ENCODE results near the gene GPR15. TPM values are rescaled to one million over a fixed set of nuclear protein-coding genes. Genes with fewer than 3 reads are reported as not detected.

Gene GPR15
- total and polyA plus RNA-seq, 2 experiments from 2014 or later: not detected

DNA sequence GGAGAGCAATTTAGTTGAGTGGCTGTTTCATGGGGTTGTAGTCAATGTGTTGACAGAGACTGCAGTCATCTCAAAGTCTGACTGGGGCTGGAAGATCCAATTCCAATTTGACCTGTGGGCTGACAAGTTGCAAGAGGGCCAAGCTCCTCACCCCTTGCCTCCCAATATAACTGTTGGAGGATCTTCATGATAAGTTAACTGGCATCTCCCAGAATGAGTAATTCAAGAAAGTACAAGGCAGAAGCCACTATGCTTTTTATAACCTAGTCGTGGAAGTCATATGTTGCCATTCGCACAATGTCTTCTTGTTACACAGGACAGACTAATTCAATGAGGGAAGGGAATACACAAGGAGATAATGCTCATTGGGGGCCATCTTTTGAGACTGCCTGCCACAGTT lies 29.1 kb downstream of the GPR15 start (continued):
- no peak for TF ChIP-seq ZNF331 (CRISPR knock-in tag; IDR thresholded peaks at IDR 0.05; ENCODE audit: low read depth)
- no peak for TF ChIP-seq EZH2phosphoT487 (IDR thresholded peaks at IDR 0.05; ENCODE audit: unreplicated experiment)

GRCh38 chr3:98561727-98562521 lies 30.1 kb downstream of the GPR15 start:
- no peaks in the 10 kb centered on the region for H4K20me1 ChIP-seq (replicated peaks; ENCODE audit: insufficient read depth)
- H3K4me2 ChIP-seq: no peak overlapping the region
- H3K36me3 ChIP-seq (ENCODE audit: insufficient read depth): no peaks in the 10 kb centered on the region
- H3F3A ChIP-seq (replicated peaks; ENCODE audit: low read depth): no peaks in the 10 kb centered on the region
- no peaks in the 10 kb centered on the region for H3K79me2 ChIP-seq (replicated peaks; ENCODE audit: insufficient read depth)
- DNase-seq (ENCODE audit: low spot score): no peak
- no peak for ATAC-seq
- TF ChIP-seq STAT1 (IDR thresholded peaks at IDR 0.05; ENCODE audit: unreplicated experiment): no peak
- TF ChIP-seq NANOG (IDR thresholded peaks at IDR 0.05; ENCODE audit: borderline replicate concordance): no peak
- no peak for TF ChIP-seq EZH2phosphoT487 (IDR thresholded peaks at IDR 0.05; ENCODE audit: unreplicated experiment)
- TF ChIP-seq JUNB (IDR thresholded peaks at IDR 0.05; ENCODE audit: unreplicated experiment): no peak
- no peak for TF ChIP-seq CREB1 (CRISPR knock-in tag; IDR thresholded peaks at IDR 0.05; ENCODE audit: low read depth)
- no peak for TF ChIP-seq ZNF331 (CRISPR knock-in tag; IDR thresholded peaks at IDR 0.05; ENCODE audit: low read depth)
- no peak for TF ChIP-seq POLR2AphosphoS5 (IDR thresholded peaks at IDR 0.05; ENCODE audit: low read depth)
- TF ChIP-seq ZNF462 (CRISPR knock-in tag; IDR thresholded peaks at IDR 0.05): no peak
- TF ChIP-seq CTCF (conservative IDR thresholded peaks at IDR 0.05; ENCODE audit: low read depth in 2 of 2): no peak
- no peaks in the 10 kb centered on the region for H3K36me3 Mint-ChIP-seq (ENCODE audit: low read depth)
- no peak overlapping the region for H3K27ac Mint-ChIP-seq
- H3K27ac ChIP-seq (ENCODE audit: low read depth): no peak overlapping the region
- H3K9me3 Mint-ChIP-seq: no peaks in the 10 kb centered on the region; the same call in 2 of the 3 replicates
- H3K9me2 ChIP-seq (ENCODE audit: insufficient read depth): no peaks in the 10 kb centered on the region
- H3K4me1 ChIP-seq (ENCODE audit: insufficient read depth): no peaks in the 10 kb centered on the region
- H3K4me1 Mint-ChIP-seq: no peaks in the 10 kb centered on the region
- H2AFZ ChIP-seq: no peak overlapping the region
- H3K27me3 Mint-ChIP-seq (ENCODE audit: insufficient read depth, low read depth, poor library complexity): peaks cover 2% of the 10 kb centered on the region
- no peaks in the 10 kb centered on the region for H3K27me3 ChIP-seq (ENCODE audit: insufficient read depth)
- H3K4me3 Mint-ChIP-seq: no peak overlapping the region
- H3K4me3 ChIP-seq: no peak overlapping the region
